Breast epithelium (tissue), 3 donors: ENCODE measurements around the gene MTSS2.
"Not testable (repeated sequence)": the region's sequence is repeated elsewhere in the genome, so short reads cannot be mapped to it uniquely, and the experiment has no call there.

Experiments used
- POLR2A ChIP-seq: fragments of 450-650 bp; IDR thresholded peaks from one replicate; pipeline ENCODE4 v1.6.1; 2016; ENCODE audit warnings: antibody characterized with exemption, mild to moderate bottlenecking, moderate library complexity
- TF ChIP-seq, protein P1 (sequence below), 3 donors: fragments of 450-650 bp; IDR thresholded peaks; one replicate each; pipeline ENCODE4 v1.5.1; 2016 to 2017; ENCODE audit warnings: antibody characterized with exemption in 3 of 3, mild to moderate bottlenecking in 3 of 3, moderate library complexity in 3 of 3

DNA sequence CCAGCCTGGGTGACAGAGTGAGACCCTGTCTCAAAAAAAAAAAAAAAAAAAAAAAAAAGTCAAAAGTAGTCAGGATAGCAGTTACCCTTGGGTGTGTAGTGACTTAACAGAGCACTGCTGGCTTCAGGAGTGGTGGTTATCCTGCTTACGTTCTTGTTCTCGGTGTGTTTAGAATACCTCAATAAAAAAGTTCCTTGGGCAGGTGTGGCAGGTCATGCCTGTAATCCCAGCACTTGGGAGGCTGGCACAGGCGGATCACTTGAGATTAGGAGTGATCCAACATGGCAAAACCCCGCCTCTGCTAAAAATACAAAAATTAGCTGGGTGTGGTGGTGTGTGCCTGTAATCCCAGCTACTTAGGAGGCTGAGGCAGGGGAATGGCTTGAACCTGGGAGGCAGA, 14.9 kb downstream of the MTSS2 start:
- not testable (repeated sequence) for TF ChIP-seq POLR2A
- TF ChIP-seq, protein P1, sequence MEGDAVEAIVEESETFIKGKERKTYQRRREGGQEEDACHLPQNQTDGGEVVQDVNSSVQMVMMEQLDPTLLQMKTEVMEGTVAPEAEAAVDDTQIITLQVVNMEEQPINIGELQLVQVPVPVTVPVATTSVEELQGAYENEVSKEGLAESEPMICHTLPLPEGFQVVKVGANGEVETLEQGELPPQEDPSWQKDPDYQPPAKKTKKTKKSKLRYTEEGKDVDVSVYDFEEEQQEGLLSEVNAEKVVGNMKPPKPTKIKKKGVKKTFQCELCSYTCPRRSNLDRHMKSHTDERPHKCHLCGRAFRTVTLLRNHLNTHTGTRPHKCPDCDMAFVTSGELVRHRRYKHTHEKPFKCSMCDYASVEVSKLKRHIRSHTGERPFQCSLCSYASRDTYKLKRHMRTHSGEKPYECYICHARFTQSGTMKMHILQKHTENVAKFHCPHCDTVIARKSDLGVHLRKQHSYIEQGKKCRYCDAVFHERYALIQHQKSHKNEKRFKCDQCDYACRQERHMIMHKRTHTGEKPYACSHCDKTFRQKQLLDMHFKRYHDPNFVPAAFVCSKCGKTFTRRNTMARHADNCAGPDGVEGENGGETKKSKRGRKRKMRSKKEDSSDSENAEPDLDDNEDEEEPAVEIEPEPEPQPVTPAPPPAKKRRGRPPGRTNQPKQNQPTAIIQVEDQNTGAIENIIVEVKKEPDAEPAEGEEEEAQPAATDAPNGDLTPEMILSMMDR (IDR thresholded peaks at IDR 0.05) = not testable (repeated sequence)
